HepG2 (cell line): Measurements from ENCODE around the gene UBE2O.

ENCODE experiments used
- EP300 ChIP-seq, 3 experiments: sonication (generic) in 1 of 3; formaldehyde crosslinking in 1 of 3; IDR thresholded peaks; 2 replicates each; pipeline versions ENCODE4 v1.5.1 to v1.6.1; 2011 to 2020; ENCODE audit warnings: low read depth in 2 of 3, low read length in 2 of 3, borderline replicate concordance in 1 of 3, improper control_type of control experiment in 1 of 3, mild to moderate bottlenecking in 1 of 3, missing genetic modification reagents in 1 of 3, moderate library complexity in 1 of 3
- FOXJ3 ChIP-seq: sonication (generic); formaldehyde crosslinking; IDR thresholded peaks from 2 replicates; pipeline ENCODE4 v1.4.0; 2020; ENCODE audit warnings: missing genetic modification reagents, mild to moderate bottlenecking, borderline replicate concordance
- JUND ChIP-seq: sonication (generic); formaldehyde crosslinking; IDR thresholded peaks from 2 replicates; pipeline ENCODE4 v1.8.0; 2022; ENCODE audit warnings: mild to moderate bottlenecking, missing genetic modification reagents
- SRF ChIP-seq: IDR thresholded peaks from 2 replicates; pipeline ENCODE4 v1.6.1; 2011; ENCODE audit warnings: mild to moderate bottlenecking, low read depth, low read length, moderate library complexity
- TAF1 ChIP-seq: sonication (generic); formaldehyde crosslinking; IDR thresholded peaks from 2 replicates; pipeline ENCODE4 v1.4.0; 2020; ENCODE audit warnings: missing genetic modification reagents
- U2AF1 ChIP-seq: fragments of 200-400 bp; formaldehyde crosslinking; optimal IDR thresholded peaks from 2 replicates; pipeline ENCODE3; 2017; ENCODE audit warnings: mild to moderate bottlenecking, low read depth, low read length
- ZNF20 ChIP-seq: sonication (generic); formaldehyde crosslinking; IDR thresholded peaks from 2 replicates; pipeline ENCODE4 v1.4.0; 2020; ENCODE audit warnings: mild to moderate bottlenecking, moderate library complexity, missing genetic modification reagents
- ZNF501 ChIP-seq: sonication (generic); formaldehyde crosslinking; IDR thresholded peaks from 2 replicates; pipeline ENCODE4 v1.5.1; 2020; ENCODE audit warnings: mild to moderate bottlenecking, moderate library complexity, missing genetic modification reagents
- ZSCAN20 ChIP-seq: sonication (generic); formaldehyde crosslinking; IDR thresholded peaks from 2 replicates; pipeline ENCODE4 v1.4.0; 2020; ENCODE audit warnings: missing genetic modification reagents, mild to moderate bottlenecking, borderline replicate concordance
- ZSCAN30 ChIP-seq: sonication (generic); formaldehyde crosslinking; IDR thresholded peaks from 2 replicates; pipeline ENCODE4 v1.5.0; 2020; ENCODE audit warnings: mild to moderate bottlenecking, missing genetic modification reagents
- TF ChIP-seq, protein P1 (sequence below): sonication (generic); formaldehyde crosslinking; IDR thresholded peaks from 2 replicates; pipeline ENCODE4 v1.5.0; 2020; ENCODE audit warnings: mild to moderate bottlenecking, missing genetic modification reagents, moderate library complexity
- TF ChIP-seq, protein P2 (sequence below): sonication (generic); formaldehyde crosslinking; conservative IDR thresholded peaks from 2 replicates; pipeline ENCODE4 v1.8.0; 2022; ENCODE audit warnings: missing genetic modification reagents
- TF ChIP-seq, protein P3 (sequence below): sonication (generic); formaldehyde crosslinking; IDR thresholded peaks from 2 replicates; pipeline ENCODE4 v1.4.0; 2020; ENCODE audit warnings: mild to moderate bottlenecking, missing genetic modification reagents

DNA sequence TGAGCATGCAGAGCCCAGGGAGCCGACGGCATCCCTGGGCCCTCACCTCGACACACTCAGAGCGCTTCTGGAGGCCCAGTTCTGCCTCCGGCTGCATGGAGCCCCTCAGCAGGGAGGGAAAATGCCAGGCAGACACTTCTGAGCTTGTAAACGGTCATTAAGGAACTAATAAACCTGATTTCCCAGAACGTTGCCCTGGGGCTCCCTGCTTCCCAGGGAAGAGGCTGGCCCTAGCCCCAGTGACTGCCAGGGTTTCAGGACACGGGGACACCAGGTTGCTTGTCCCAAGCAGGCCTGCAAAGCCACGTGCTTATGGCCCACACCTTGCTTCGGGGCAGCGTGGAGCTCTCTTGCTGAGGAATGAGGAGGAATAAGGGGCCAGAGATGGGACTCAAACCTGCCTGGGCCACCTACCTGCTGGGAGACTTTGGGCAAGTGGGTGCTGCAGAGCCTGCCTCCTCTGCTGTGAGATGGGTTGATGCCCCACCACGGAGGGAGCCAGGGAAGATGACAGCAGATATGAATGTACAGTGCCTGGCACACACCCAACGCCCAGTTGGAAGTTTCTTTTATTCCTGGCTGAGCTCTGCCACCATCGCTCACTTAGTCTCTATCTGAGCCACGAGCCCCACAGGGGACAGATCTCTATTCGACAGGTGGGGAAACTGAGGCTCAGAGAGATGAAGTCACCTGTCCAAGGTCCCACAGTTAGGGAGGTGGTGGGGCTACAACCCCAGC, 42.9 kb upstream of the UBE2O start:
- TF ChIP-seq FOXJ3 (CRISPR knock-in tag) (no peak), ZNF20 (CRISPR knock-in tag) (no peak), ZSCAN20 (CRISPR knock-in tag) (no peak), U2AF1 (no peak), TAF1 (CRISPR knock-in tag) (no peak), EP300 (IDR thresholded peaks at IDR 0.05; ENCODE audit: low read depth in 2 of 2, low read length in 2 of 2) (no peak), EP300 (CRISPR knock-in tag; IDR thresholded peaks at IDR 0.05; ENCODE audit: borderline replicate concordance) (no peak), ZSCAN30 (CRISPR knock-in tag) (no peak), ZNF501 (CRISPR knock-in tag) (no peak), JUND (no peak), SRF (no peak)
- TF ChIP-seq, protein P1, sequence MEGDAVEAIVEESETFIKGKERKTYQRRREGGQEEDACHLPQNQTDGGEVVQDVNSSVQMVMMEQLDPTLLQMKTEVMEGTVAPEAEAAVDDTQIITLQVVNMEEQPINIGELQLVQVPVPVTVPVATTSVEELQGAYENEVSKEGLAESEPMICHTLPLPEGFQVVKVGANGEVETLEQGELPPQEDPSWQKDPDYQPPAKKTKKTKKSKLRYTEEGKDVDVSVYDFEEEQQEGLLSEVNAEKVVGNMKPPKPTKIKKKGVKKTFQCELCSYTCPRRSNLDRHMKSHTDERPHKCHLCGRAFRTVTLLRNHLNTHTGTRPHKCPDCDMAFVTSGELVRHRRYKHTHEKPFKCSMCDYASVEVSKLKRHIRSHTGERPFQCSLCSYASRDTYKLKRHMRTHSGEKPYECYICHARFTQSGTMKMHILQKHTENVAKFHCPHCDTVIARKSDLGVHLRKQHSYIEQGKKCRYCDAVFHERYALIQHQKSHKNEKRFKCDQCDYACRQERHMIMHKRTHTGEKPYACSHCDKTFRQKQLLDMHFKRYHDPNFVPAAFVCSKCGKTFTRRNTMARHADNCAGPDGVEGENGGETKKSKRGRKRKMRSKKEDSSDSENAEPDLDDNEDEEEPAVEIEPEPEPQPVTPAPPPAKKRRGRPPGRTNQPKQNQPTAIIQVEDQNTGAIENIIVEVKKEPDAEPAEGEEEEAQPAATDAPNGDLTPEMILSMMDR (CRISPR knock-in tag) = no peak
- TF ChIP-seq, protein P2, sequence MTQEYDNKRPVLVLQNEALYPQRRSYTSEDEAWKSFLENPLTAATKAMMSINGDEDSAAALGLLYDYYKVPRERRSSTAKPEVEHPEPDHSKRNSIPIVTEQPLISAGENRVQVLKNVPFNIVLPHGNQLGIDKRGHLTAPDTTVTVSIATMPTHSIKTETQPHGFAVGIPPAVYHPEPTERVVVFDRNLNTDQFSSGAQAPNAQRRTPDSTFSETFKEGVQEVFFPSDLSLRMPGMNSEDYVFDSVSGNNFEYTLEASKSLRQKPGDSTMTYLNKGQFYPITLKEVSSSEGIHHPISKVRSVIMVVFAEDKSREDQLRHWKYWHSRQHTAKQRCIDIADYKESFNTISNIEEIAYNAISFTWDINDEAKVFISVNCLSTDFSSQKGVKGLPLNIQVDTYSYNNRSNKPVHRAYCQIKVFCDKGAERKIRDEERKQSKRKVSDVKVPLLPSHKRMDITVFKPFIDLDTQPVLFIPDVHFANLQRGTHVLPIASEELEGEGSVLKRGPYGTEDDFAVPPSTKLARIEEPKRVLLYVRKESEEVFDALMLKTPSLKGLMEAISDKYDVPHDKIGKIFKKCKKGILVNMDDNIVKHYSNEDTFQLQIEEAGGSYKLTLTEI = no peak
- TF ChIP-seq, protein P3, sequence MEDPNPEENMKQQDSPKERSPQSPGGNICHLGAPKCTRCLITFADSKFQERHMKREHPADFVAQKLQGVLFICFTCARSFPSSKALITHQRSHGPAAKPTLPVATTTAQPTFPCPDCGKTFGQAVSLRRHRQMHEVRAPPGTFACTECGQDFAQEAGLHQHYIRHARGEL = no peak
